Stimulated activated CD8-positive, alpha-beta memory T cell treated with anti-CD3 and anti-CD28 coated beads, Interleukin-12 subunit alpha, Interleukin-12 subunit beta, amount 100 ng/mL, for 24 hours (primary cell): Measurements from ENCODE around the gene SPTA1.

Experiments
- DNase-seq: peaks from one replicate; pipeline ENCODE4 v3.0.0-alpha.2; 2020; ENCODE audit errors: extremely low read depth

Gene SPTA1

GRCh38 chr1:158685085-158685484 is 1.4 kb downstream of the SPTA1 start:
- no peak for DNase-seq

- DNase-seq, result no peak
Observed at GRCh38 chr1:158681606-158682005, 4.9 kb downstream of the SPTA1 start.

GRCh38 chr1:158679289-158679688 is 7.2 kb downstream of the SPTA1 start:
- DNase-seq, result no peak

- no peak for DNase-seq
Observed at GRCh38 chr1:158675563-158676323, 10.8 kb downstream of the SPTA1 start.

- DNase-seq, result no peak
Observed at GRCh38 chr1:158674302-158674701, 12.2 kb downstream of the SPTA1 start.

GRCh38 chr1:158666037-158666436 is 20.5 kb downstream of the SPTA1 start:
- no peak for DNase-seq

GRCh38 chr1:158654571-158654970 is 31.9 kb downstream of the SPTA1 start:
- DNase-seq, result no peak

GRCh38 chr1:158654086-158654485 is 32.4 kb downstream of the SPTA1 start:
- no peak for DNase-seq

GRCh38 chr1:158652721-158653334 is 33.7 kb downstream of the SPTA1 start:
- no peak for DNase-seq

GRCh38 chr1:158649052-158649451 is 37.5 kb downstream of the SPTA1 start:
- no peak for DNase-seq

GRCh38 chr1:158646465-158646864 is 40.0 kb downstream of the SPTA1 start:
- DNase-seq, result no peak

- no peak for DNase-seq
Observed at GRCh38 chr1:158644449-158644848, 42.1 kb downstream of the SPTA1 start.

GRCh38 chr1:158638904-158639303 is 47.6 kb downstream of the SPTA1 start:
- DNase-seq, result no peak

GRCh38 chr1:158638146-158638545 is 48.4 kb downstream of the SPTA1 start:
- DNase-seq, result no peak

- DNase-seq, result no peak
Observed at GRCh38 chr1:158613764-158614163, 72.8 kb downstream of the SPTA1 start.

GRCh38 chr1:158611916-158612315 is 74.6 kb downstream of the SPTA1 start:
- no peak for DNase-seq

- DNase-seq, result no peak
Observed at GRCh38 chr1:158607296-158607695, 79.2 kb downstream of the SPTA1 start.

GRCh38 chr1:158604968-158605367 is 81.5 kb downstream of the SPTA1 start, which contains the start of gene OR10Z1:
Gene OR10Z1 (plus strand): TSS chr1:158605268. CDS start chr1:158606439, 1,171 bp downstream.
- DNase-seq, result no peak

GRCh38 chr1:158600735-158601134 is 85.8 kb downstream of the SPTA1 start:
- DNase-seq, result no peak

GRCh38 chr1:158586942-158587341 is 99.6 kb downstream of the SPTA1 start:
- no peak for DNase-seq

GRCh38 chr1:158583962-158584361 is 102.6 kb downstream of the SPTA1 start:
- no peak for DNase-seq

GRCh38 chr1:158579733-158580132 is 106.8 kb downstream of the SPTA1 start, which contains the start of gene OR10X1:
Gene OR10X1 (minus strand): TSS chr1:158579899. CDS start chr1:158579899, 0 bp downstream.
- DNase-seq, result no peak

- no peak for DNase-seq
Observed at GRCh38 chr1:158577561-158577960, 109.0 kb downstream of the SPTA1 start.
